Activated T-cell treated with anti-CD3 and anti-CD28 coated beads for 4 hours (primary cell): ENCODE data around the gene CNPY1.

ENCODE experiments used
- DNase-seq: peaks from one replicate; pipeline ENCODE4 v3.0.0-alpha.2; 2020

The CNPY1 gene

GRCh38 chr7:155463114-155463811 is 83.1 kb downstream of the CNPY1 start:
- DNase-seq: no peak

GRCh38 chr7:155462163-155462735 is 84.1 kb downstream of the CNPY1 start:
- no peak for DNase-seq

DNA sequence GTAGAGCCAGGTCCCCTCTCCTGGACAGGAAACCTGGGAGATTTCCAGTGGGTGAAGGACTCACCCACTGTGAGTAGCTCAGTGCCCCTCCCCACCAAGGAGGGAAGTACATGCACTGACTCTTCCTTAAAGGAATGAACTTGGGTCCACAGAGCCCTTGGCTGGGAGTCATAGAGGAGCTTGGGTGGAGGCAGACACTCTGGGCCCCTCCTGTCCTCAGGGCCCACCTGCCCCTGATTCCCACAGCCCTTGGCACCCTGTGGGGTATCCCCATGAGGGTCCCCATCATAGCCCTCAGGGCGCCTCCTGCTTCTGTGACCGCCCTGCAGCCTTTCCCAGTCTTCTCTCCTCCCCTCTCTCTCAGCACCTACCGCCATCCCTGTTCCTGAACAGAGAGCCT is 84.7 kb downstream of the CNPY1 start:
- no peak for DNase-seq

DNA sequence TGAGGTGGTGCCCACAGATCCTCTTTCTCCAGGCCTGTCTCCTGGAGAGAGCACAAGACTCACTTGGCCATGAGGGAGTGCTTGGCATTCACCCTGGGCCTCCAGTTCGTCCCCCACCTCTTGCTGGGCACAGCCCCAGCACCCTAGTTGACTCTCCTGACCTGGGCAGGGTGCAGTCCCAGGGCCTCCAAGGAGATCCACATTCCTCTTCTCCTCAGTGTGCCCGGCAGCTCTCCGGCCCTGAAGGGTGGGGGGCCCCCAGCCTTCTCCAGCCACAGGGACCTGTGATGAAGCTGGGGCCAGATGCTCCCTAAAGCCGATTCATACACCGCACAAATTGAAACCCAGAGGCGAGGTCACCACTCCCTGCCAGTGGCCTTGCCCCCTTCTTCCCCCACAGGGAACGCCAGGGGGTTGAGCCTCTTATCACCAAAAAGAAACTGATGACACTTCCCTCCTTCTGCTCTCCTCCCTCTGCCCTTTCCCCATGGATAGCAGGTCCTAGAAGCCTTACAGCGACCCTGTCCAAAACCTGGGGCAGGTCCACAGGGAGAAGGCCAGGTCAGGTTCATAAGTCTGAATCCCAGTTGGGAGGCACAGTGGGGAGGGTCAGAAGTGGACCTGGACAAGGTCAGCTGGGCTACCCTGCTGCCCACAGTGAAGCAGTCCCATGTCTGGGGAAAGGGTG is 85.3 kb downstream of the CNPY1 start:
- DNase-seq: no peak

DNA sequence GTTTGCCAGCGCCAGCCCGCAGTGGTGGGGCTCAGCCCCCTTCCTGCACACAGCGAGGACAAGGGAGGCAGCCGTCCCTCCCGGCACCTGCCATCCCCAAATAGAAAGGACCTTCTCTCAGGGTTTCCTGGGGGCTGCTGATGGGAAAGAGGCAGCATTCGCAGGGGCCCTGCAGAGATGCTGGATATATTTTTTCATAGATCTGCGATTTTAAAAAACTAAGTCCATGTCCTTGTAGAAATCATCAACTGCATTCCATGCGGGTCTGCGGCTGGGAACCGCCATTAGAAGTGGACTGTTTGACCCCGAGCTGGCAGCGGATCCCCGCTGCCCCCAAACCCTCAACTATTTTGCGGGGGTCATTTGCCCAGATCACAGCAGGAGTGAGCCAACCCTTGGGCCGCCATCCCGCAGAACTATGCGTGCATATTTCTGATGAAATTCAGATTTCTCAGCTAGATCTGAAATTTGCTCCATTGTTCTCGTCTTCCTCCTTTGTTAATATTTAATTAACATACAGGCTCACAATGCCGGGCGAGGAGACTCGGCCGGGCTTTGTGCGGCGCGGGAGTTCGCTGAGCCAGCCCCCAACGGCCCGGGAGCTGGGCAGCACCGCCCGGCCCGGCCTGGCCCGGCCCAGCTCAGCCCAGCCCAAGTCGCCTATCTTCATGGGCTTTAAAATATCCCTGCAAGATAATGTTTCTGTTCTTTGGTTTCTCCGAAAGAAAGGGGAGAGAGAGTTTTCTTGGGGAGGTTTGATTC is 86.5 kb downstream of the CNPY1 start:
- no peak for DNase-seq

DNA sequence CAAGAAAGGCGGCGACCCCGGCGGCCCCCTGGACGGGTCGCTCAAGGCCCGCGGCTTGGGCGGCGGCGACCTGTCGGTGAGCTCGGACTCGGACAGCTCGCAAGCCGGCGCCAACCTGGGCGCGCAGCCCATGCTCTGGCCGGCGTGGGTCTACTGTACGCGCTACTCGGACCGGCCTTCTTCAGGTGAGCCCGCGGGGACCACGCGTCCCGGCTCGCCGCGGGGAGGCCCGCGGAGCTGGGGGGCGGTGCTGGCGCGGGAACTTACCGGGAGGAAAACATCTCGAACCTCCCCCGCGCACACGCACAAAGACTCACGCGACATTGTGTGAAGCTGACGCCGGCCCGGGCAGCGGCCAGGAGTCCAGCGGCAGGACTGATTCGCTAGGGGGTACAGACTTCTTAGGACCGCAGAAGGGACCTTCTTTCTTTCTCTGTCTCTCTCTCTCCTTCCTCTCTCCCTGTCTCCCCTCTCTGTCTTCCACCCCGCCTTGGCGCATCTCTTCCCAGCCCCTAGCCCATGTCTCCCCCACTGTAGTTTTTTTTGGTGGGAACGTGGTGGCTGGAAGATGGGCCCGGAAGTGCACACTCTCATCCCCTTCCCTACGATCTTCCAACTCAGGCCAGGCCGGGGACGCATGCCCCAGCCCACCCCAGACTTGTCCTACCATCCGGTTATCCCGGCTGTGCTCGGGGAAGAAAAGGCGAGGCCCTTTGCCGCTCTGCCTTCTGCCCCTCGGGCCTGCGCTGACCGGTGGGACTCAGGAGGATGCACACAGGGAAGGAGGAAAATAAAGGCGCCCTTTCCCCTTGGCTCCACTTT is 87.3 kb downstream of the CNPY1 start:
- no peak for DNase-seq

DNA sequence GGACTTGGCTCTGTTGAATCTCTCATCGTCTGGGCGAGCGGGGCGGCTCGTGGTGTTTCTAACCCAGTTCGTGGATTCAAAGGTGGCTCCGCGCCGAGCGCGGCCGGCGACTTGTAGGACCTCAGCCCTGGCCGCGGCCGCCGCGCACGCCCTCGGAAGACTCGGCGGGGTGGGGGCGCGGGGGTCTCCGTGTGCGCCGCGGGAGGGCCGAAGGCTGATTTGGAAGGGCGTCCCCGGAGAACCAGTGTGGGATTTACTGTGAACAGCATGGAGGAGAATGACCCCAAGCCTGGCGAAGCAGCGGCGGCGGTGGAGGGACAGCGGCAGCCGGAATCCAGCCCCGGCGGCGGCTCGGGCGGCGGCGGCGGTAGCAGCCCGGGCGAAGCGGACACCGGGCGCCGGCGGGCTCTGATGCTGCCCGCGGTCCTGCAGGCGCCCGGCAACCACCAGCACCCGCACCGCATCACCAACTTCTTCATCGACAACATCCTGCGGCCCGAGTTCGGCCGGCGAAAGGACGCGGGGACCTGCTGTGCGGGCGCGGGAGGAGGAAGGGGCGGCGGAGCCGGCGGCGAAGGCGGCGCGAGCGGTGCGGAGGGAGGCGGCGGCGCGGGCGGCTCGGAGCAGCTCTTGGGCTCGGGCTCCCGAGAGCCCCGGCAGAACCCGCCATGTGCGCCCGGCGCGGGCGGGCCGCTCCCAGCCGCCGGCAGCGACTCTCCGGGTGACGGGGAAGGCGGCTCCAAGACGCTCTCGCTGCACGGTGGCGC is 88.1 kb downstream of the CNPY1 start, which contains the start of gene EN2:
Gene EN2 (plus strand): TSS at position 19 of the 767 bp plus-strand sequence. CDS start 249 bp downstream, at position 268.
- DNase-seq: no peak

- DNase-seq: no peak
These were observed 88.7 kb downstream of the CNPY1 start for GRCh38 chr7:155457544-155458110.

GRCh38 chr7:155456738-155457543 is 89.4 kb downstream of the CNPY1 start:
- DNase-seq: peak; percentile 32

GRCh38 chr7:155455776-155456737 is 90.3 kb downstream of the CNPY1 start:
- DNase-seq: no peak

- DNase-seq: no peak
These were observed 91.1 kb downstream of the CNPY1 start for GRCh38 chr7:155455132-155455693.

DNA sequence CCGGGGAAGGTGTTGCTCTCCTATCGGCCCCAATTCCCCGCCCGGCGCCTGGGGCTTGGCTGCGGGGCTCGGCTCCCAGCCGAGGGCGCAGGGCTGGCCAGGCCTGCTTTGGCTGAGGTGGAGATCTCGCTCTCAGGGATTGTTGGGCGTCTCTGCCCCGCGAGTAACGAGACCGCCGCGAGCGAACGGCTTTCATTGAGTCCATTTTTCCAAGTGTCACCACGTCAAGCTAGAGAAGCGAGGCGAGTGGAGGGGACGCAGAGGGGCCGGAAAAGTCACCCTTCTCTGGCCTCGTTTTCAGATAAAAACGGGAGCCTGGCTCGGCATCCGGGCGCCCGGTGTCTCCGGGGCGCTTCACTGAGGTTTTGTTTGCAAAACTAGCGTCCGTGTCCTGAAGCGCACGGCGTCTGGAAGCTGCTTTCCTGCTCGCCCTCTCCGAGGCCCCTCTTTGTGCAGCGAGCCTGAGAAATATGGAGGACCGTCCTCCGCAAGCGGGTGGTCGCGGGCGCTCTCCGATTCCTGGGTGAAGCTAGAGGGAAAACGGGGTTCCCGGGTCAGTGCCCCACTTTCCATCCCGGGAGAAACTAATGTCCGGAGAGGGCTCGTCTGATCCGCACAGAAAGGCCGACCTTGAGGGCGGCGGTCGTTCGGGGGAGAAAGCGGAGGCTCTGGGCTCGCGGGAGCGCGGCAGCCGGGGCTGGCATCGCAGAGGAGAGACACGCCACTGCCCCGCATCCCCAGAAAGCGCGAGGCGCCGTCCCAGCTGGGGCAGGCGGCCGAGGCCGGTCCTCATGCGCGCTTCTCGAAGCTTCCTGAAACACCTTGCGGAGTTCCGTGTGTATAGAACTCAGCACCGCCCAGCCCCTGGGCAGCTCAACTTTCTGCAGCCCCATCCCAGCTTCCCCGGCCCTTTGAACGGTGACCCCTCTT is 91.9 kb downstream of the CNPY1 start:
- DNase-seq: no peak

- DNase-seq: no peak
These were observed 92.8 kb downstream of the CNPY1 start for GRCh38 chr7:155453296-155454182.

DNA sequence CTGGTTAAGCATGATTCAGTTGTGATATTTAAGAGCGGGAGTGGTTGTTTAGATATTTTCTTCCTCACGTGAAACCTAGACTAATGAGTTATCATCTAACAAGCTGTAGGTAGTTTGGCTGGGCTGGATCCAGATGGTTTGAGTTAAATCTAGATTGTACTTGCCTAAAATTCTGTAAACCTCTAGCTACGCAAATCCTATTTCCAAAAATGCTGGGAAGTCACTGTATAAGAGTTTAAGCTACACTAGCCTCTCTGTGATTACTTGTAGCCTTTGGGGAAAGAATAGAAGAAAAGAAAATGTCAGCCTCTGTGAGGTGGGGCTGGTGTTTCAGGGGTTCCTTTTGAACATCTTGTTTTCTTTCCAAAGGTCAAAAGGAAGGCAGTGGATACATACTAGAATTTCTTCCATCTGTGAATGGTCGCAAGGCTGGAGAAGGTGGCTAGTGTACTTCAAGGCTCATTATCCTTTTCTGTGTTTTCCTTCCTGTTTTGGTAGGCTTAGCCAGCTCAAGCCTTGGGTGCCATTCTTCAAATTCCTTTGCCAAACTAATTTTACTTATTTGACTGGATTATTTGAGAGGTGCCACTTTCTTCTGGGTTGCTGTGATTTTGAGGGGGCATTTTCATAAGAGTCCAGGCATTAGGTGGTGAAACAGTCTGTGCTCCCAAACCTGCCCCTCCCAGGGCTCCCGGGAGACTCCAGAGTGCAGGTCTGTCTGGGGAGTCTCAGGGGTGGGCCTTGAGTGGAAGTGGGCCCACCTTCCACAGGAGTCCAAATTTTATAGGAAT is 93.7 kb downstream of the CNPY1 start:
- no peak for DNase-seq

DNA sequence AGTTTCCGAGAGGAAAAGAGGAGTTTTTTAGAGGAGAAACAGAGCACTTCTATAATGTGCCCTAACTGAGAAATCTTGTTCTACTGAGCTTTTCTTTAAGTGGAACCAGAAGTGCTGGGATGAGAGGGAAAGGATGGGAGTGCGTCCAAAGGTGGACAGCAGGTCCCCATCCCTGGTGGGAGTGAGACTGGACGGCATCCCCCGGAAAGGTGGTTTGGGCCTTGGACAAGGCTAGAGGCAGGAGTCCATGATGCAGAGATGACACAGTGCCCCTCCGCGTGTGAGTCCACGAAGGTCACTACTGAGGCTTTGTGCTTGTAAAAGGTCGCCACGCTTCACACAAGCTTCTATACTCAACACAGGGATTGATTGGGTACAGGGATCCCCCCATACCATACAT is 94.5 kb downstream of the CNPY1 start:
- DNase-seq: no peak
